Activated CD8-positive, alpha-beta memory T cell treated with anti-CD3 and anti-CD28 coated beads, Interleukin-2, amount 50 U/mL, for 24 hours (primary cell): ENCODE data around the gene TSC1.

Experiments
- DNase-seq: peaks from one replicate; pipeline ENCODE4 v3.0.0-alpha.2; 2020; ENCODE audit errors: extremely low read depth

TSC1 gene

GRCh38 chr9:132888151-132888550 is 56.3 kb downstream of the TSC1 start:
- no peak for DNase-seq

- DNase-seq: no peak
Measured at GRCh38 chr9:132887181-132888120, 57.0 kb downstream of the TSC1 start.

GRCh38 chr9:132886334-132886725 is 58.1 kb downstream of the TSC1 start:
- no peak for DNase-seq

GRCh38 chr9:132885720-132886333 is 58.6 kb downstream of the TSC1 start:
- no peak for DNase-seq

- no peak for DNase-seq
Measured at GRCh38 chr9:132883349-132884294, 60.8 kb downstream of the TSC1 start.

- no peak for DNase-seq
Measured at GRCh38 chr9:132882616-132883015, 61.8 kb downstream of the TSC1 start.

GRCh38 chr9:132881826-132882225 is 62.6 kb downstream of the TSC1 start:
- no peak for DNase-seq

- DNase-seq: no peak
Measured at GRCh38 chr9:132880324-132880661, 64.1 kb downstream of the TSC1 start.

GRCh38 chr9:132879457-132880323 is 64.7 kb downstream of the TSC1 start:
- DNase-seq: no peak

- DNase-seq: no peak
Measured at GRCh38 chr9:132878695-132879456, 65.5 kb downstream of the TSC1 start, which contains the start of gene SPACA9. TSS of gene SPACA9 (plus strand) at chr9:132878898. CDS start at chr9:132883948, 5,050 bp downstream.

GRCh38 chr9:132877824-132878694 is 66.4 kb downstream of the TSC1 start, which contains the start of gene AK8:
TSS of gene AK8 (minus strand) at chr9:132878284. CDS start at chr9:132878255, 29 bp downstream.
- peak; percentile 19 for DNase-seq

- DNase-seq: no peak
Measured at GRCh38 chr9:132877458-132877823, 67.0 kb downstream of the TSC1 start.

- no peak for DNase-seq
Measured at GRCh38 chr9:132876849-132877248, 67.6 kb downstream of the TSC1 start.

- DNase-seq: no peak
Measured at GRCh38 chr9:132875159-132875558, 69.3 kb downstream of the TSC1 start.

- DNase-seq: no peak
Measured at GRCh38 chr9:132873403-132873802, 71.0 kb downstream of the TSC1 start.

GRCh38 chr9:132869266-132869665 is 75.2 kb downstream of the TSC1 start:
- no peak for DNase-seq

GRCh38 chr9:132866898-132867297 is 77.5 kb downstream of the TSC1 start:
- DNase-seq: no peak

- no peak for DNase-seq
Measured at GRCh38 chr9:132864691-132865090, 79.7 kb downstream of the TSC1 start.

- no peak for DNase-seq
Measured at GRCh38 chr9:132864277-132864676, 80.1 kb downstream of the TSC1 start.
